GM18499 (cell line): ENCODE results near the gene IL22.
"Not testable (repeated sequence)": the region's sequence is repeated elsewhere in the genome, so short reads cannot be mapped to it uniquely, and the experiment has no call there.

Experiments
- ATAC-seq: cut with Tn5 transposase; IDR thresholded peaks from one replicate; pipeline ENCODE4 v1.9.1; 2021; ENCODE audit warnings: moderate number of reproducible peaks; ENCODE audit not compliant: insufficient read depth, unreplicated experiment

Gene IL22

DNA sequence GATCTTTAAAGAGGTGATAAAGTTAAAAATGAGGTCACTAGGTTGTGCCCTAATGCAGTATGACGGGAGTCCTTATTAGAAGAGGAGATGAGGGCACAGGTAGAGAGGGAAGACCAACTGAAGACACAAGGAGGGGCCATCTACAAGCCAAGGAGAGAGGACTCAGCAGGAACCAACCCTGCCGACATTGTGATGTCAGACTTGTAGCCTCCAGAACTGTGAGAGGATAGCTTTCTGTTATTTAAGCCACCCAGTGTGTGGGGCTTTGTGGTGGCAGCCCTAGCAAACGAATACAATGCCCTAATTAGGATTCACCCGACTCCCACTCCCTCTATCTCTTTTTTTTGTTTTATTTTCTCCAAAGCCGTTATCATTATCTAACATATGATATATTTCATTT, 19.9 kb downstream of the IL22 start:
- ATAC-seq: no peak

DNA sequence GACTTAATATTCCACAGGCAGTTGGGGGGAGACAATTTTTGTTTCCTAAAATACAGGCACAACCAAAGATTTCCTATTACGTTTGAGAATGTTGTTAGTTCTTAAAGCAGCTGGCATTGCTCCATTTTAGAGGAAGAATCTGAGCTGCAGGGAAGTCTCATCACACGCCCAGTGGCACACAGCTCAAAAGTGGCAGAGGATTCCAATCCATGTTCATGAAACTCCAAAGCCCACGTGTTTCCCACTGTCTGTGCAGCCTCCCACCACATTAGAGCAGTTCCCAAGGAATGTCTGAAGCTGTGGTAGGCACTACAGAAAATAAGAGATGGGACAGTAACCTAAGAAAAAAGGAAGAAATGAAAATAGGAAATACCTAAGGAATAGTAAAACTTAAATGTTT, 21.7 kb downstream of the IL22 start:
- ATAC-seq: no peak

DNA sequence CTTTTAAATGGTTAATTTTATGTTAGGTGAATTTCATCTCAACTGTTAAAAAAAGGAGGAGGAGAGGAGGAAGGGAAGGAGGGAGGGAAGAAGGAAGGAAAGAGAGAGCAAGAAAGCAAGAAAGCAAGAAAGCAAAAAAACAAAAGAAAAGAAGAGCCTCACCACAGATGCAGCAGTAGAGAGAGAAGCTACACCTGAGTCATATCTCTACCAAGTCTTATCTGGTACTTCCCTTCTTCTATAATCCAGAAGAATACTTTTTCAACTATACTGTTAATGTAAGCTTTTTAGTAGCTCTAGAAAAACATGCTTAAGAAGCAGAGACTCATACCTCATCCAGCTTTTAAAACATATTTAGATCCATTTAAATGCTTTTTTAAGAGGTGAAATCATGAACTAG, 22.2 kb downstream of the IL22 start:
- ATAC-seq: peak; percentile 68

DNA sequence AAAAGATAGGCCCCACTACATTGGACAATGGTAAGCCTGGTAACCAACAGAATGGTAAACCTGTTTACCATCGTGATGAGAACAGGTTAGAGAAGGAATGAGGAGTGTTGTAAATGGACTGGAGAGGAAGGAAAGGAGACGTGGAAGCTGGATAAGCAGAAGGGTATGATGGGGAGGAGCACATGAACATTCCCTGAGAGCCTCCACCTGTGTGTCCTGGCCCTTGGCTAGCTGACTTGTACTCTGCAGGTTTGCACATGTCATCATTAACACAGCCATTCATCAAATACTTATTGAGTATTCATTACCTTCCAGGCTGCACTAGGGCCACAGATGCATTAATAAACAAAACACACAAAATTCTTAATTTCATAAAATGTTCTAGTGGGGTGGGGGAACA, 23.4 kb downstream of the IL22 start:
- ATAC-seq: no peak

DNA sequence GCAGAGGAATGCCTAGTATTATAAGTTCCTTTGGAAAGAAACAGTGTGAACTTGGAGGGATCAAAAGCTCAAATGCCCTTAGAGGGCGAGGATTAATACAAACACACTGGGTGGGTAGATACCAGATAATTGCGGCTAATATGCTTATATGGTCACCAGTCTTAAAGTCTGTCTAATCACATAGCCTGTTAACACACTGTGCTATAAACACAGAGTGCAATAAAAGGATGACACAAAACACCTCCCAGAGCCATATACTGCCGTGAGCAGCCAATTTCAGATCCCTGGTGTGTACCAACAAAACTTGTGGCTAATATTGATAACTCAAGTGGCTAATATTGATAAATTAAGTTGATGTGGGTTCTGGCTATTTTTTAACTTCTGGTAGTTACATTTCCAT, 26.0 kb downstream of the IL22 start:
- ATAC-seq: no peak

DNA sequence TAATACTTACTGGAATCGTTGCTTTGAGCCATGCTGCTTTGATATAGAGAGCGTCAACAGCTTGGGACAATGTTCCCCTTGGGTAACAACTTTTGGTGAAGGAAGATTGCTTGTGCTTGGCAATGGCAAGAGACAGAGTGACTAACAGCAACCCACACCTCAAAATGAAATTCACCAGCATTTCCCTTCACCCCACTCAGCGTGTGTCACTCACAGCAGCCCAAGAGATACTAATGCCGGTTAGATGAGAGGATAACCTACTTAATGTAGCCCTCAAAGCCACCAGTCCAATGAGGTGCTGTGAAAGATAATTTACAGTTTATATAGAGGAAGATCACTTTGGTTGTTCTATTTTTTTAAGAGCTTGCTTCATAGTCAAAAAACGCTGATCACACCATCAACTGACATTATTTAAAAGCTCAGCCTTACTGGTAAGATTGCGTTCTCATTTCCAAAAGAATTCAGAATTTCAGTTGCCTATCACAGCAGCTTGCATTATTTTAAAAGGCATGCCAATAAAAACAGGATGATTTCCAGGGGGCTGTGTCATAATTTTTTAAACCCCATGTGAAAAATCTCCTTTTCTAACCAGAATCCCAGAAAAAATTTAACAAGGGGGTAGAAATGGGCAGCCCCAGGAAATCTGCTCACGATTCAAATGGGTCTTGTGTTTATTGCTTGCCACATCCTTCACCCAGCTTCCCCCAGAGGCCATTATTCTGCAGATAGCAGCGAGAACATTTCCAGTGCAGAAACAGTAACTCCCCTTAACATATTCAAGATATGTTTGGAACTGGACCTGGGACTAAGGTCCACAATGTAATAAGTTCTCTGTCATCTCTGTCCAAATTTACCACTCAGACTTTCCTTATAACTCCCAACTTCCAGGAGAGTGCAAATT, 27.6 kb downstream of the IL22 start, which contains the start of gene IL26:
Gene IL26, minus strand, starts transcription at position 235 of the 901 bp plus-strand sequence. Its CDS starts 54 bp downstream, at position 181.
- no peak for ATAC-seq

DNA sequence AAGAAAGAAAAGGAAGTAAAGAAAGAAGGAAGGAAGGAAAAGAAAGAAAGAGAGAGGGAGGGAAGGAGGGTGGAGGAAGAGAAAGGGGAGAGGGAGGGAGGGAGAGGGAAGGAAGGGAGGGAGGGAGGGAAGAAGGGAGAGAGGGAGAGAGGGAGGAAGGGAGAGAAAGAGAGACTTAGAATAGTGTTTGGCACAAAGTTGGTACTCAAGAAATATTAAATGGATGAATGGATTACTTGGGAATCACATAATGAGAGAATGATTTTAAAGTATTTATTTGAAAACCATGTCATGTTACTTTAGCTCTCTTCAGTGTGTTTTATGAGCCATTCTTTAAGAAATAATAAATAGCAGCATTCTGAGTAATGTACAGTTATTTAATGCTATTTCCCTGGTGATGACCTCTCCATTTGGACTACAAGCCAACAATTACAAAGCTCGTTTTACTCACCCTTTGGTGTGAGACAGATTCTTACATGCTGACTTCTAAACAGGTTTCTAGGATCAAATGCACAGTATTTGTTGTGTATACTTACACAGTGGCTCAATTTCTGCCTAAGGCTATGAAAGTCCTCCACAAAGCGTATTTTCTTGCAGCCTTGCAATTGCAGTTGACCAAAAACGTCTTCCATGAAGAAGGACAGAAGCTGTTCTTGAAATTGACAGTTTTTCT, 28.7 kb downstream of the IL22 start:
- no peak for ATAC-seq

DNA sequence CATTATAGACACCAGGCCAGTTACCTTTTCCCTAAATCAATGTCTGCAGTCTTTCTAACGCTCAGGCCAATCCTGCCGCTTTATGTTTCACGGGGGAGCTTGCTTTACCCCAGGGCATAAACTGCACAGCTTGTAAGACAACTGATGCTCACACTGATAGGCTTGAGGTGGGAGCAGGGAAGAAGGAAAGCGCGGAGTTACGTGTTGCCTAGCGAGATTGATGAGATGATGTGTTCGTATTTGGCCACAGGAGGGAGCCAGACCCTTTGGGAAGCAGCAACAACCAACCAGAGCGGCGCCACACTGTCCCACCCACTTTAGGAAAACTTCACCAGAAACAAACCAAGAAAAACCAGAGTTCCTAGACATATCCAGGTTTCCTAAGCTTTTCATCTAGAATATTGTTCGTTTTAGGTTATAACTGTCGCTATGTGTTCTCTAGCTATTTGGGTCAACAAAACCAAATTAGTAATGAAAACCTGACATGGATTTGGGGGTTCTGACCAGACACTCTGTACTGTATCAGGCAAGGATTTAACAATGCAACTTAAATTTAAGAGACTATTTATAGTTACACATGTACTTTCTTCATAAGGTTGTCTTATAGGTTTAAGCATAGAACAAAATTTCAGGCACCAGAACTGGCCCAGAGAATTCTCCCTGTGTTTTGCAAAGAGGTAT, 30.2 kb downstream of the IL22 start:
- ATAC-seq: peak; percentile 79

DNA sequence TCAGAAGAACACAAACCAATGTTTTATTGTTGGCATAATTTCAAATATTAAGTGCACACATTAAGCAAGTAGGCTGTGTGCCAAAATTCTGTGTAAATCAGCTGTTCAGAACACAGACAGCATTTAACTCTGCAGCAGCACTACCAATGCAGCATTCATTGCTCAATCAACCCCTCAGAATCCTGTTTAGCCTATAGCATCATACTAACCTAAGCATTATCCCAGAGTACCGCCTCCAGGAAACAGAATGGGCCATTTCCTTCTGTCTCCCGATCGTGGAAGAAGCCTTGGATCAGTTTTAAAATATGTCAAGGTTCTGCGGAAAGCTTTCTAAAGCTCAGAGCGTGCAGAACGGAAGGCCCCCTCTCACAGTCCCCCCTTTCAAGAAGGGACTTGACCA, 31.1 kb downstream of the IL22 start:
- ATAC-seq: no peak

DNA sequence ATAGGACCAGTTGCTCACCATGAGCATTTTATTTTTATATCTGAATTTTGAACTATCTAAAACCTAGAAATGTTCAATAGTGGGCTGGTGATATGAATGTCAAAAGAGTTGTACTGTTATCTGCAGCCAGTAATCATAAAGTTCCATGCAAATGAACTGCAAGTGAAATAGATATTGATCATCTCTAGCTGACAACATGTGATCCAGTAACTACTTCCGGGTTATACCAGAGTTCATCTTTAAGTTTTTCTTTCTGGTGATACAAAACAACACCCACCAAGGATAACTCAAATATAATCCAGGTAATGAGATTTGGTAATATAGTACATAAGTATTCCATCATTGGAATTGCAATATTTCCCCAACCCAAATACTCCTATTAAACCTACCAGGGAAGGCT, 31.9 kb downstream of the IL22 start:
- no peak for ATAC-seq

DNA sequence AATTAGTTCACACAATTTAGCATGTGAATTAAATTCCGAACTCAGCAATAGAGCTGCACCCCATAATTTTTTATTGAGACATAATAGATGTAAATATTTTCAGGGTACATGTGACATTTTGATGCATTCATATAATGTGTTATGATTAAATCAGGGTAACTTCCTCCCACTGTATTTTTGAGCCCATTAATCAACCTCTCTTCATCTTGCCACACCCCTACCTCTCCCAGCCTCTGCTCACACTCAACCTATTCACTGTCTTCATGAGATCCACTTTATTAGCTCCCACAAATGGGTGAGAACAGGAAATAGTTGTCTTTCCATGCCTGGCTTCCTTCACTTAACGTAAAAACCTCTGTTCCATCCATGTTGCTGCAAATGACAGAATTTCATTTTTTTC, 42.5 kb downstream of the IL22 start:
- no peak for ATAC-seq

DNA sequence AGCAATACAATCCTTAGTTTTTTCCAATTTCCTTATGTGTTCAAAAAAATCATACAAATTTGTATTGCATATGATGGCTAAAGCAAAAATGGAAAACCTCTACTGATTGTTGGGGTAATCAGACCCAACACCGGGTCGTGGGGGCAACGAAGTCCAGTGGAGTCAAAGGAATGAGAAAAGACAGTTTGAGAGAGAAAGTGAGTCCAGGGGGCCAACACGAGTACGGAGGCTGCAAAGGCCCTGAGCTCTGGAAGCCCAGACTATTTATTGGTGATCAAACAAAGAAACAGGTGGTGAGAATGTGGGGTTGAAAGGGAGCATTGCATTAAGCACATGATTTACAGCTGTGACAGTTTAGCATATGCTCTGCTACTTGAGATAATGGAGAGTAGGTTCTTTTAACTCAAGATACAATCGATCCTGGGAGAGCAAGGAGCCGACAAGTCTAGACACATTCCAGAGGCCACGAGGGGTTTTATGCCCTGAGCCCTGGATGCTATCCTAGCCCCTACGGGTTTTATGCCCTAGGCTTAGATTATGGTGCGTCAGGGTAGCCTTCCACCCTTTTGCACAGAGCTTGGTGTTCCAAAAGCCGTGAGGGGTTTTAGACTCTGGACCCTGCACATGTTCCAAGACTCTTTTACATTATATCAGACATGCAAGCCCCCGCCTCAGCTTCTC, 44.2 kb downstream of the IL22 start:
- not testable (repeated sequence) for ATAC-seq

DNA sequence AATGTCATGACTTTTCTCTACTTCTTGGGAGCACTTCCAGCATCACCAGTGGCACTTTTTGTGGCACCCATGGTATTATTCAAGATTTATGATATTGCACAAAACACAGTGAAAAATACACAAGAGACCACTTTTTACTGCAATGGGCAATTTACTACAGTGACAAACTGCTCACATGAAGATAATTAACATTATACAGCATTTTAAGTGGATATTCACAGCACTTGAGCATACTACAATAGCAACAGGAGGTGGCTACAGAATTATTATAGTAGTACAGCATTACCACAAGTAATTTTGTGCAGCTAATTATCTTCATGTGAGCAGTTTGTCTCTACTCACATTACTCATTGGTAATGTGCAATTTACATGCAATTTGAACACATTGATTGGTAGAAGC, 46.1 kb downstream of the IL22 start:
- ATAC-seq: no peak

DNA sequence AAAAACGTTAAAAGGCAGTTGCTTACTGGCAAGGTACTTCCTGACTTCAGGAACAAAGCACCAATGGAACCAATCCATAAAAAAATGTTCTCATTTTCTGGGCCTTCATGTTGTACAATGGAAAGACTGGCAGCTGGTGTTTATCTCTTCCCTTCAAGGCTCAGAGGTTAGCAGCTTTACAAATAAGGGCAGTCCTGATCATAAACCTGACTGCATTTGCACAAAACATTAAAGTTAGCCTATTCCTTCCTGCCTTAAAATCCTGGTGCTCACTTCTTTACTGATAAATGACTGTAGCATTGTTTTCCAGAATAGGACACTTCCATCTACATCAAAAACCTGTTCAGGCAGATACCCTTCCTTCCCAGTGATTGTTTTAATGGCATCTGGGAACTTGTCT, 47.0 kb downstream of the IL22 start:
- ATAC-seq: no peak

DNA sequence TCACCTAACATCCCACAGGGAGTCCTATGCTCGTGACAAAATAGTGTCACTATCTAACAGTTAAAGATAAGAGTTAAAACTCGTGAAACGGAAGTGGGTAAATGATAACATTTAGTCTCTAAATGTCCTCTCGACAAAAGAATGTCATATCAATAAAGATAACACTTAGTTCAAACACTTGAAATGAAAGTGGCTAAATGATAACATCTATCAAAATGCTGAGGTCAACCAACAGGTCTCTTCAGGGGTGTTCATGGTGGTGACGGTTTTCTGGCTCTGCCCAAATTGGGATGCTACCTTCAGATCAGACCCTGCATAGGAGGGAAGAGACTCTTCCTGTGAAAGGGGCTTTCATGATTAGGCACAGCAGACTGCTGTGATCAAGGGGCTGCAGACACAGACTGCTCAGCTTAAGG, 49.9 kb downstream of the IL22 start:
- no peak for ATAC-seq

DNA sequence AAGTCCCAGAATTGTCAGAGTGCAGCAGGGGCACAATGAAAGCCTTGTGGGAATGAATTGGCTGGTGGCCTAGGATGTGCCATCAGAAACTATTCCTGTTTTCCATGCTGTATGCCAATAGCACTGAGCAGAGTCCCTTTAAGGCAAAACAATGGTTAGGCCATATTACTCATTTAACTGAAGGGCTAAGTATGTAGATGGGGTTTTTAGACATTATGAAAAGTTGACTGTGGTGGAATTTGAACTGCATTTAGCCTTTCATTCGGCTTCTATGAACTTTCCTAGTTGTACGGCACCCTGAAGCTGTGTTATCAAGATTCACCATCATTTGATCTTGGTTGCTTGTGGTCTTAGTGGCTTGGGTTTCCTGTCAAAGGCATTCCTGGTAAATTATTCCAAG, 52.5 kb downstream of the IL22 start:
- ATAC-seq: no peak

DNA sequence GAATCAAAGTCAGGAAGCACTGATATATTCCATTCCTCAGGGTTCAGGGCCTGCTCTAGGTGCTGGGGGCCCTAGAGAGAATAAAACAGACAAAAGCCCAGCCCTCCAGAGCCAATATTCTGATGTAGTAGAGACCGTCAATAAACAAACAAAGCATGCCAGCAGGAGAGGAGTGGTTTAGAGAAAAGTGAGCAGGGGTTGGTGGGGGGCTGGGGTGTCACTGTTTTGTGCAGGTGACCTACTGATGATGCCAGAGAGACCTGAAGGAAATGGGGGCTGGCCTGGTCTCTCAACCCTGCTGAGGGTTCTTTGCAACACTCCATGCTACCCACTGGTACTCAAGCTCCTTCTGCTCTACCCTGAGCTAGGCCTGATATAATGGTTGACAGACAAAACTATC, 54.3 kb downstream of the IL22 start:
- ATAC-seq: no peak

DNA sequence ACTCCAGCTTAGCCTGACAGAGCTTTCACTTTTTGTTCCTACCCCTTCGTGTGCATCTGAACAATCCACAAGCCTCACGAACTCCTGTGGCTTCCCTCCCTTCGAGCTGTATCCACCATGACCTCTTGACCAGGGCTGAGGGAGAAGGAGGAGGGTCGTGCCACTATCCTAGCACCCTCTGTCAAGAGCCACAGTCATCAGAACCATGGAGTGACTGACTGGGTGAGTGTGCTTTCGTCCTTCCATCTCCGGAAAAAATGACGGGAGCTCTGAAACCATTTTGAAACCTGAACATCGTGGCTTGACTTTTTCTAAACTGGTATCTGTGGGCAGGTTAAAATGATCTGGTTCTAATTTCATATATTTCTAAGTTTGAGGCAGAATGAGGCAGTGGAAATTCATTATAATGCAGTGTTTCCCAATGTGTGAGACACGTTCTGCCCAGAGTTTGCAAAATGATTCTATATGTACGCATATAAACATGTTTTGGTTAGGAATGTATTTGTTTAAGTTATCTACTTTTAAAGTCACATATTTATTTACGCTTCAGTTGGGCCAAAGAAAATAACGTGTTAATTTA, 54.8 kb downstream of the IL22 start:
- no peak for ATAC-seq
